DND-41 (cell line): Measurements from ENCODE around the gene HSPA12B.

ENCODE experiments used
- CTCF ChIP-seq: IDR thresholded peaks from 2 replicates; pipeline ENCODE4 v1.5.1; 2012; ENCODE audit warnings: borderline replicate concordance, low read length, moderate library complexity, mild to moderate bottlenecking; ENCODE audit not compliant: poor library complexity, severe bottlenecking; ENCODE audit errors: extremely low read depth
- EZH2 ChIP-seq: IDR thresholded peaks from 3 replicates; pipeline ENCODE4 v1.6.1; 2012; ENCODE audit warnings: borderline replicate concordance, low read depth, mild to moderate bottlenecking, moderate library complexity, low read length, inconsistent platforms; ENCODE audit not compliant: severe bottlenecking

GRCh38 chr20:3748073-3748472 is 15.6 kb downstream of the HSPA12B start:
- TF ChIP-seq CTCF (no peak), EZH2 (no peak)
